ENCODE results near the gene ITGA8. TPM values are rescaled to one million over a fixed set of nuclear protein-coding genes. Genes with fewer than 3 reads are reported as not detected.

The ITGA8 gene
- total and polyA plus RNA-seq, 9 donors = 3.5 to 58.0 (median 6.8) TPM

DNA sequence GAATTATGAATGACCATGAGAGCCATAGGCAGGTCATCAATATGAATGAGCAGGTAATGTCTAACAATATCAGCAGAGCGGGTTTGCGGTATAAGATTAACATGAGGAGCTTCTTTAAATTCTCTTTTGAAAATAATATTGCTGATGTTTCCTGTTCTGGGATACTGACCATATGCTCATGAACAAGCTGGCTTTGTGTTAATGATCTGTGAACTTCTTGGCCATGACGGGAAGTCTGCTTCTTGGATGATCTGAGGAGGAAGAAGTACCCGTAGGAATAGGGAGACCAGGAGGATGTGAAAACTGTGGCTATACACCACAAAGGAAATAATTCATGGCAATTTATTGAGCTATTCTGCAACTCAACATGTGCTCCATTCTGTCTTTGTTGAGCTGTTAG lies 38.6 kb downstream of the ITGA8 start:
- DNase-seq = no peak
- intact Hi-C loops (cut with DNase I) = no loop called here
- Histone ChIP-seq H3K27ac (no peak overlapping the region), H3K27me3 (no peaks in the 10 kb centered on the region), H3K4me3 (no peak overlapping the region), H3K9me3 (no peaks in the 10 kb centered on the region), H3K4me1 (ENCODE audit: insufficient read depth) (no peaks in the 10 kb centered on the region), H3K36me3 (no peaks in the 10 kb centered on the region)
- WGBS, 3 donors = 89 to 95% (median 92%) methylated on average over 4 of the region's 4 CpGs
- TF ChIP-seq POLR2A (IDR thresholded peaks at IDR 0.05) = no peak
- no peak for TF ChIP-seq EP300 (IDR thresholded peaks at IDR 0.05)
- TF ChIP-seq, protein P1, sequence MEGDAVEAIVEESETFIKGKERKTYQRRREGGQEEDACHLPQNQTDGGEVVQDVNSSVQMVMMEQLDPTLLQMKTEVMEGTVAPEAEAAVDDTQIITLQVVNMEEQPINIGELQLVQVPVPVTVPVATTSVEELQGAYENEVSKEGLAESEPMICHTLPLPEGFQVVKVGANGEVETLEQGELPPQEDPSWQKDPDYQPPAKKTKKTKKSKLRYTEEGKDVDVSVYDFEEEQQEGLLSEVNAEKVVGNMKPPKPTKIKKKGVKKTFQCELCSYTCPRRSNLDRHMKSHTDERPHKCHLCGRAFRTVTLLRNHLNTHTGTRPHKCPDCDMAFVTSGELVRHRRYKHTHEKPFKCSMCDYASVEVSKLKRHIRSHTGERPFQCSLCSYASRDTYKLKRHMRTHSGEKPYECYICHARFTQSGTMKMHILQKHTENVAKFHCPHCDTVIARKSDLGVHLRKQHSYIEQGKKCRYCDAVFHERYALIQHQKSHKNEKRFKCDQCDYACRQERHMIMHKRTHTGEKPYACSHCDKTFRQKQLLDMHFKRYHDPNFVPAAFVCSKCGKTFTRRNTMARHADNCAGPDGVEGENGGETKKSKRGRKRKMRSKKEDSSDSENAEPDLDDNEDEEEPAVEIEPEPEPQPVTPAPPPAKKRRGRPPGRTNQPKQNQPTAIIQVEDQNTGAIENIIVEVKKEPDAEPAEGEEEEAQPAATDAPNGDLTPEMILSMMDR (IDR thresholded peaks at IDR 0.05) = no peak

DNA sequence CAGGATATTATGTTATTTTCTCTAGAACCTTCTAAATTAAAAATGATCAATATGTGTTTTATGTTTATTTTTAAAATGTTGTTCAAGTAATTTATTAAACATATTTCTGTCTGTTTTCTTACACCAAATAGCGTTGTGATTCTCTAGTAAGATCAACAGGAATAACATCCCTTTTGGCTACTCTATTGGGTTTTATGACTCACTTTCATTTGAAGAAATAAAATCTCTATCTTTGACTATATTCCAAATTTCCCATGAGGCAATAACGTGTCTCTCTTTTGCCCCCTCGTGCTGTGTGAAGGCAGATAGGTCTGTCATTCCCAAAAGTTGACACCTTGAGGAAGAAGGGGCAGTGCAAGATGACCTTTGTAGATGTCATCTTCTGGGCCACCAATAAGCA lies 40.9 kb downstream of the ITGA8 start:
- 42 to 55% (median 49%) methylated on average over 3 of the region's 3 CpGs for WGBS, 3 donors
- Histone ChIP-seq H3K36me3 (no peaks in the 10 kb centered on the region), H3K9me3 (no peaks in the 10 kb centered on the region), H3K4me1 (ENCODE audit: insufficient read depth) (no peaks in the 10 kb centered on the region), H3K4me3 (no peak overlapping the region), H3K27ac (no peak overlapping the region), H3K27me3 (no peaks in the 10 kb centered on the region)
- TF ChIP-seq EP300 (IDR thresholded peaks at IDR 0.05) (no peak), POLR2A (IDR thresholded peaks at IDR 0.05) (no peak)
- TF ChIP-seq, protein P1 (IDR thresholded peaks at IDR 0.05) = no peak
- no peak for DNase-seq
- intact Hi-C loops (cut with DNase I) = no loop called here

- Histone ChIP-seq H3K4me3 (no peak overlapping the region), H3K4me1 (ENCODE audit: insufficient read depth) (no peaks in the 10 kb centered on the region), H3K27ac (no peak overlapping the region), H3K9me3 (no peaks in the 10 kb centered on the region), H3K27me3 (no peaks in the 10 kb centered on the region), H3K36me3 (no peaks in the 10 kb centered on the region)
- no peak for DNase-seq
- no peak for TF ChIP-seq EP300 (IDR thresholded peaks at IDR 0.05)
- TF ChIP-seq, protein P1 (IDR thresholded peaks at IDR 0.05) = no peak
- no peak for TF ChIP-seq POLR2A (IDR thresholded peaks at IDR 0.05)
- WGBS, 3 donors = 87 to 94% (median 90%) methylated on average over 3 of the region's 3 CpGs
- intact Hi-C loops (cut with DNase I) = no loop called here
These were observed 47.3 kb downstream of the ITGA8 start for GRCh38 chr10:15672469-15672868.

- Histone ChIP-seq H3K36me3 (no peaks in the 10 kb centered on the region), H3K27me3 (no peaks in the 10 kb centered on the region), H3K4me1 (ENCODE audit: insufficient read depth) (no peaks in the 10 kb centered on the region), H3K27ac (no peak overlapping the region), H3K4me3 (no peak overlapping the region), H3K9me3 (no peaks in the 10 kb centered on the region)
- no peak for DNase-seq
- WGBS, 3 donors = 75 to 94% (median 90%) methylated on average over 5 of the region's 5 CpGs
- TF ChIP-seq, protein P1 (IDR thresholded peaks at IDR 0.05) = no peak
- TF ChIP-seq POLR2A (IDR thresholded peaks at IDR 0.05) (no peak), EP300 (IDR thresholded peaks at IDR 0.05) (no peak)
- intact Hi-C loops (cut with DNase I) = no loop called here
These were observed 48.8 kb downstream of the ITGA8 start for GRCh38 chr10:15670880-15671279.

DNA sequence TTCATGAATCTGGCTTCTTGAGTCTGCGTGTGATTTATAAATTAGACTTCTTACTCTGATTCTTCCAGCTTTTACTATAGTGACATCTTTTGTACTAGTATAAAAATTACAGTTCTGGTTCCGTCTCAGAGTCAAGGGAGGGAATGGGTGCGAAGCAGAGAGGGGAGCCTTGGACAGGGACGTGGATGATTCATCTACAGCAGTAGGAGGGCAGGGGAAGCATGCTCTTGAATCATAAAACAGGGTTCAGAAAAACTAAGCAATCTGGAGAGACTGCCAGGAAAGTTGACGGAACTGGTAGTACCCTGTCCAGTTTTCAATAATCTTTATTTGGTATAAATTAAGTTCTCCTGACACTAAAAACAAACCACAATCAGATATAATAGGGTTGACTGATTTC lies 58.1 kb downstream of the ITGA8 start:
- TF ChIP-seq, protein P1 (IDR thresholded peaks at IDR 0.05) = no peak
- TF ChIP-seq EP300 (IDR thresholded peaks at IDR 0.05) = no peak
- no peak for TF ChIP-seq POLR2A (IDR thresholded peaks at IDR 0.05)
- 66 to 83% (median 78%) methylated on average over 5 of the region's 5 CpGs for WGBS, 3 donors
- intact Hi-C loops (cut with DNase I) = no loop called here

More for the DNA sequence above, 58.1 kb downstream of the ITGA8 start:
- no peak overlapping the region for H3K4me3 ChIP-seq
- no peaks in the 10 kb centered on the region for H3K36me3 ChIP-seq
- no peak for DNase-seq
- H3K4me1 ChIP-seq (ENCODE audit: insufficient read depth) = no peaks in the 10 kb centered on the region
- no peaks in the 10 kb centered on the region for H3K27me3 ChIP-seq
- H3K9me3 ChIP-seq = no peaks in the 10 kb centered on the region
- no peak overlapping the region for H3K27ac ChIP-seq

All from ovary (tissue), 9 donors.